Ascending aorta (tissue), 2 donors: ENCODE data around the gene FHOD1. TPM values are rescaled to one million over a fixed set of nuclear protein-coding genes. Genes with fewer than 3 reads are reported as not detected.

Experiments used
- DNase-seq, 2 donors: peaks; one replicate each; pipeline ENCODE4 v3.0.0-alpha.2; 2019; ENCODE audit warnings: low spot score in 2 of 2
- H3K27ac ChIP-seq, 2 donors: fragments of 200-600 bp; sonication (generic); one replicate each; pipeline ENCODE4 v1.5.1; 2016 to 2017; ENCODE audit warnings: mild to moderate bottlenecking in 1 of 2
- H3K27me3 ChIP-seq: fragments of 200-600 bp; sonication (generic); one replicate; pipeline ENCODE4 v1.5.1; 2017
- H3K36me3 ChIP-seq, 2 donors: fragments of 200-600 bp; sonication (generic); one replicate each; pipeline ENCODE4 v1.5.1; 2016
- H3K4me1 ChIP-seq, 2 donors: fragments of 200-600 bp; sonication (generic); one replicate each; pipeline ENCODE4 v1.5.1; 2016 to 2017; ENCODE audit warnings: mild to moderate bottlenecking in 1 of 2
- H3K4me3 ChIP-seq, 2 donors: fragments of 200-600 bp; sonication (generic); one replicate each; pipeline ENCODE4 v1.5.1; 2016 to 2017; ENCODE audit warnings: mild to moderate bottlenecking in 1 of 2
- H3K9me3 ChIP-seq, 2 donors: fragments of 200-600 bp; sonication (generic); one replicate each; pipeline ENCODE4 v1.5.1; 2016
- intact Hi-C: fragments of 100-400 bp; cut with DNase I; formaldehyde crosslinking; loops from one replicate; pipeline ENCODE4 v1.15.1; 2023
- total RNA-seq: library from RNA; depleted of rRNA; stranded (reverse); fragments of >200 nt; gene quantifications from one replicate; pipeline ENCODE4 v1.1.0, GENCODE V29; 2016
- TF ChIP-seq, protein P1 (sequence below), 3 experiments: fragments of 200-600 bp in 2 of 3; fragments of 450-650 bp in 1 of 3; sonication (generic) in 2 of 3; IDR thresholded peaks; one replicate each; pipeline ENCODE4 v1.5.1; 2016 to 2019; ENCODE audit warnings: antibody characterized with exemption in 3 of 3, mild to moderate bottlenecking in 1 of 3, moderate library complexity in 1 of 3

FHOD1 gene
- total RNA-seq, 1 donor from 2014 or later = 20.2 TPM

DNA sequence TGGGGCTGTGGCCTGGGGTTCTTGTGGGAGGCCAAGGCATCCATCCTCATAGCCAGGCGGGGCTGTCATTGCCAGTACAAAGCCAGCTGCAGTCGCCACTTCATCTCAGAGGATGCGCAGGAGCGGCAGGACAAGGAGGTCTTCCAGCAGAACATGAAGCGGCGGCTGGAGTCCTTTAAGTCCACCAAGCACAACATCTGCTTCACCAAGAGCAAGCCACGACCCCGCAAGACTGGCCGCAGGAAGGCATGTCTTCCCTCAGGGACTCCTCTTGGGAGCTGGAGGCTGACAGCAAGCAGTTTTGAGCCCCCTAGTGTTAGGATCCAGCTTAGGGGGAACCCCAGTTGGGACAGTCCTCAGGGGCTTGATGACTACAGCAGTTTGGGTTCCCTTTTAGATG lies 17.0 kb upstream of the FHOD1 start:
- TF ChIP-seq, protein P1, sequence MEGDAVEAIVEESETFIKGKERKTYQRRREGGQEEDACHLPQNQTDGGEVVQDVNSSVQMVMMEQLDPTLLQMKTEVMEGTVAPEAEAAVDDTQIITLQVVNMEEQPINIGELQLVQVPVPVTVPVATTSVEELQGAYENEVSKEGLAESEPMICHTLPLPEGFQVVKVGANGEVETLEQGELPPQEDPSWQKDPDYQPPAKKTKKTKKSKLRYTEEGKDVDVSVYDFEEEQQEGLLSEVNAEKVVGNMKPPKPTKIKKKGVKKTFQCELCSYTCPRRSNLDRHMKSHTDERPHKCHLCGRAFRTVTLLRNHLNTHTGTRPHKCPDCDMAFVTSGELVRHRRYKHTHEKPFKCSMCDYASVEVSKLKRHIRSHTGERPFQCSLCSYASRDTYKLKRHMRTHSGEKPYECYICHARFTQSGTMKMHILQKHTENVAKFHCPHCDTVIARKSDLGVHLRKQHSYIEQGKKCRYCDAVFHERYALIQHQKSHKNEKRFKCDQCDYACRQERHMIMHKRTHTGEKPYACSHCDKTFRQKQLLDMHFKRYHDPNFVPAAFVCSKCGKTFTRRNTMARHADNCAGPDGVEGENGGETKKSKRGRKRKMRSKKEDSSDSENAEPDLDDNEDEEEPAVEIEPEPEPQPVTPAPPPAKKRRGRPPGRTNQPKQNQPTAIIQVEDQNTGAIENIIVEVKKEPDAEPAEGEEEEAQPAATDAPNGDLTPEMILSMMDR (IDR thresholded peaks at IDR 0.05) = no peak
- no peaks in the 10 kb centered on the region for H3K36me3 ChIP-seq
- no peak for DNase-seq
- H3K9me3 ChIP-seq = no peaks in the 10 kb centered on the region
- H3K4me3 ChIP-seq = no peak overlapping the region
- no peaks in the 10 kb centered on the region for H3K4me1 ChIP-seq
- H3K27ac ChIP-seq = no peak overlapping the region
- intact Hi-C loops = no loop called here
- no peaks in the 10 kb centered on the region for H3K27me3 ChIP-seq

DNA sequence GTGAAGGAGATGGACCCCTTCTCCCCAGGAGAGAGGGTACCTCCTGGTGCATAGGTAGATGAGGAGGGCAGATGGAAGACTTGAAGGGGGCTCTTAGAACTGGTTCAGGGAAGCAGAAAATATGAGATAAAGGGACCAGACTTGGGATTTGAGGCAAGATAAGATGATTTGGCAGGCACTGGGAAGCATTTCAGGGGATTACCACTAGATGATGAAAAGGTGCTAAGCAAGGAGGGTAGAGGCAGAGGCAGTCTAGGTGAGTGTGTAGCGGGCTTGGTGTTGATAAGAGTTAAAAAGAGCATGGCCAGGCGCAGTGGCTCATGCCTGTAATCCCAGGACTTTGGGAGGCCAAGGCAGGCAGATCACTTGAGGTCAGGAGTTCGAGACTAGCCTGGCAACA lies 15.9 kb upstream of the FHOD1 start:
- no peaks in the 10 kb centered on the region for H3K27me3 ChIP-seq
- TF ChIP-seq, protein P1 (IDR thresholded peaks at IDR 0.05) = no peak
- no peaks in the 10 kb centered on the region for H3K4me1 ChIP-seq
- no peaks in the 10 kb centered on the region for H3K36me3 ChIP-seq
- H3K9me3 ChIP-seq = no peaks in the 10 kb centered on the region
- intact Hi-C loops = no loop called here
- no peak overlapping the region for H3K27ac ChIP-seq
- no peak for DNase-seq
- H3K4me3 ChIP-seq = no peak overlapping the region

DNA sequence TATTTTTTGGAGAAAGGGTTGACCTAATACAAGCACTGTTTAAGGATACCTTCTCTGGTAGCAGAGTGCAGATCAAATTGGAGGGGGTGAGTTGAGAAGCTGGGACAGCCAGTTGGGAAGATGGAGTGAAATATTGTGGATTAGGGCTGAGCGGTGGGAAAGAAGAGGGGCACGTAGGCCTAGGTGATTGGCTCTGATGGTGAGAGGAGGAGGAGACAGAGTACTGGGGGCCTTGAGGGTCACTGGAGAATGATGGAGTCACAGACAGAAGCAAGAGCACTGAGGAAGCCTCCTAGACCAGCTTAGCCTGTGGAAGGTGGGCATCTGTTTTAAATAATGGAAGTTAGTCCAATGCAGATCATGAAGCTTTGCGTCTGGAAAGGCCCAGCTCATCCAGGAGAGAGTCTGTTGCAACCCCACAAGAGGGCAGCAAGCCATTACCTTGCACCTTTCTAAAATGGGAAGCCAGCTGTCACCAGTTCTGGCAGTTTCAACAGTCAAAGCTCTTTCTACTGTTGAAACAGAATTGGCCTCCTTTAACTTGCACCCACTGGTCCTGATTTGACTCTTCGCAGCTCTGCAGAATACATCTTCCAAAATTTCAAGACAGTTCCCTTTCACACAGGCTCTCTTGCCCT lies 13.3 kb upstream of the FHOD1 start:
- TF ChIP-seq, protein P1 (IDR thresholded peaks at IDR 0.05) = peak; percentile 11 to 38 (median 26)
- intact Hi-C loops = no loop called here
- Histone ChIP-seq H3K27ac (no peak overlapping the region), H3K36me3 (no peaks in the 10 kb centered on the region), H3K4me1 (no peaks in the 10 kb centered on the region), H3K4me3 (no peak overlapping the region), H3K27me3 (no peaks in the 10 kb centered on the region), H3K9me3 (no peaks in the 10 kb centered on the region)
- no peak for DNase-seq

DNA sequence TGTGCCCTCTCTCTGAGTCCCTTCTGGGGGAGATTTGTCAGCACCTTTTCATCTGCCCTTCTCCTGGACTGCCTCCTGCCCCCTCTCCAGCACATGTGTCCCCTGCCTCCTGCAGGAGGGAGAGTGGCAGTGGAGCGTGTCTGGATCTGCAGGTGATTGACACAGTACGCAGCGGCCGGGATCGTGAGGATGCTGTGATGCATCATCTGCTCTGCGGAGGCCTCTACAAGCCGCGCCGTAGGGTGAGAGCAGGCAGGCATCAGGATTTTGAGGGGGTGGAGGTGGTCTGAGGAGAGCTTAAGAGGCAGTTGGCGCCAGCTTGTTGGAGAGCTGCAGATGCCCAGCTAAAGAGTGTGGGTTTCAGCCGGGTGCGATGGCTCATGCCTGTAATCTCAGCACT lies 12.4 kb upstream of the FHOD1 start:
- Histone ChIP-seq H3K36me3 (no peaks in the 10 kb centered on the region), H3K27me3 (no peaks in the 10 kb centered on the region), H3K4me1 (no peaks in the 10 kb centered on the region), H3K9me3 (no peaks in the 10 kb centered on the region), H3K4me3 (no peak overlapping the region), H3K27ac (no peak overlapping the region)
- TF ChIP-seq, protein P1 (IDR thresholded peaks at IDR 0.05) = no peak
- DNase-seq = no peak
- intact Hi-C loops = no loop called here

DNA sequence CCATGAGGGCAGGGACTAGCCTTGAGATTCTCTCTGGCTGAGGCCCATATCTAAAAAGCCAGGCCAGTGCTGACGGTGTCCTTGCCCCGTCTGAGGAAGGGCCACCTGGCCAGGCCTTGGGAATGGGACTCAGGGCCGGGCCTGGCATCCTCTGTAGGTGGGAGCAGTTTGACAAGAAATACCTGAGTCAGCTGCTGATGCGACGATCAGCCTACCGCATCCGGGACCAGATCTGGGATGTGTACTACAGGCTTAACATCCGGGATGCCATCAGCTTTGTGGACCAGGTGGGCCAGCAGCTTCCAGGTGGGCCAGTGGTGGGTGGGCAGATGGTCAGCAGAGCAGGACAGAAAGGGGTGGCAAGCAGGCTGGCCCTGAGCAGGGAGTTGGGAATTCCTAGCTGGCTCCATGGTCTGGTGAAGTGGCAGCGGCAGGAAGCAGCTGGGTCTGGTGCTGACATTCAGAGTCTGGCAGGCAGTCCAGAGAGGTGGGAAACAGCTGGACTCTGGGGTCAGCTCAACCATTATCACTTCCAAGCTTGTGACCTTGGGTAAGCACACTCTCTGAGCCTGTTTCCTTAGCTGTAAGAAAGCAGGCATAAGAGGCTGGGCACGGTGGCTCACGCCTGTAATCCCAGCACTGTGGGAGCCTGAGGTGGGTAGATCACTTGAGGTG lies 11.0 kb upstream of the FHOD1 start:
- no peak for DNase-seq
- no peaks in the 10 kb centered on the region for H3K27me3 ChIP-seq
- H3K4me1 ChIP-seq = no peaks in the 10 kb centered on the region
- intact Hi-C loops = no loop called here
- H3K36me3 ChIP-seq = no peaks in the 10 kb centered on the region
- no peak overlapping the region for H3K27ac ChIP-seq
- no peaks in the 10 kb centered on the region for H3K9me3 ChIP-seq
- TF ChIP-seq, protein P1 (IDR thresholded peaks at IDR 0.05) = no peak
- H3K4me3 ChIP-seq = no peak overlapping the region
